Measurements from ENCODE around the gene GRIA4.

GRIA4 gene

DNA sequence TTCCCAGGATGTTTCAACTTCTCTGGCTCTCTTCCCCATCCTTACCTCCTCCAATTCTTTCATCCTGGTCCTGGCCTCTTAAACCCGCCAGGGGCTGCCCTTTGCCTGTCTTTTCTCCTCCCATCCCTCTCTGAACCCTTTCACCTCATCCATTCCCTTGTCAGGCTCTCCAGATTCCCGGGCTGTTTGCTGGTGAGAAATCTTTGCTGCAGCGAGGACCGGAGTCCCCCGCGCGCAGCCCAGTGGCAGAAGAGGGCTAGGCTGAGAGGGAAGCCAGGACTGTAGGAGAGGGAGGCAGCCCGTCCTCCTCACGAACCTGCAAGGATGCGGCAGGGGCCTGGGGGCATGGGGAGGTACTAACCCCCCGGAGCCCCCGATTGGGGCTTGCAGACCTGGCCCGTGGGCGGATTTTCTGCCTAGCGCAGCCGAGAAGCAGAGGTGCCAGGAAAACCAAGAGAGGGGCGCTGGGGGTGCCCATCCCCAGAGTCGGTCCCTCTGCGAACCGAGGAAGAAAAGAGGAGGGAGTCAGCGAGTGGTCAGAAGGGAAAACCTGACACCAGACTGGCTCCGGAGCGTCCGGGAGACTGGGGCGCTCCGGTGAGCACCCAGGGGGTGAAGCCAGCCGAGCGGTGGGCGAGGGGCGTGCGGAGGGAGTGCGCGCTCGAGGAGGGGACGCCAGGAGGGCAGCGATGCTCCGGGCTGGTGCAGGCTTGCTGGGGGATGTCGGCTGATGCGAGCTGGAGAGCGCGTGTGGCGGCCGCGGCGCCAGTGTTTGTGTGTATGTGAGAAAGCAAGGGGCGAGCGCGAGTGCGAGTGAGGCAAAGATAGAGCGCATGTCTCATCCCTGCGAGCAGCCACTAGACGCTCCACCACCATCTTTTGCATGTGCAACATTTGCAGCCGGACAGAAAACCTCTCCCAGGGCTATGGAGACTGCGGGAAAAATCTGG is at the start of gene GRIA4:
Gene GRIA4, plus strand, starts transcription at position 242 of the 950 bp plus-strand sequence. CDS start 925 bp downstream, outside the sequence.
- no peak for DNase-seq (ENCODE audit: low read depth)

GRCh38 chr11:105573091-105573490 is 36.8 kb upstream of the GRIA4 start:
- no peak for DNase-seq (ENCODE audit: low read depth)

- DNase-seq (ENCODE audit: low read depth), result no peak
Observed at GRCh38 chr11:105574974-105575373, 34.9 kb upstream of the GRIA4 start.

DNA sequence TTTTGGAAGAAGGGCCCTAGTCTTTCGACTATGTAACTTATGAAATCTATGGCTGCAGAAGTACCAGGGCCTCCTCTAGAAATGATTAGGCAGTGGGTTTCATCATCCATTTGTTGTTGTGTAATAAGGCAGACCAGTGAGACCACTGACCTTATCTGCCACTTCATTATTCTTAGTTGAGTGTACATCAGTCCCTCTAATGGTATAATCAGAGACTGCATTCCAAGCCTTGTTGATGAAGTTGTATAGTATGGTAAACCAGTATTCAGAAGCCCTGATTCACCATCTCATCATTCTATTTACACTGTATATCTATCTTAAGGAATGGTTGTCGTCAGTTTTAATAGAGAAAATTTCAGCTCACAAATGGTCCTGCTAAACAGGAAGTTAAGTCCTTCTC is 32.2 kb upstream of the GRIA4 start:
- no peak for DNase-seq (ENCODE audit: low read depth)

DNA sequence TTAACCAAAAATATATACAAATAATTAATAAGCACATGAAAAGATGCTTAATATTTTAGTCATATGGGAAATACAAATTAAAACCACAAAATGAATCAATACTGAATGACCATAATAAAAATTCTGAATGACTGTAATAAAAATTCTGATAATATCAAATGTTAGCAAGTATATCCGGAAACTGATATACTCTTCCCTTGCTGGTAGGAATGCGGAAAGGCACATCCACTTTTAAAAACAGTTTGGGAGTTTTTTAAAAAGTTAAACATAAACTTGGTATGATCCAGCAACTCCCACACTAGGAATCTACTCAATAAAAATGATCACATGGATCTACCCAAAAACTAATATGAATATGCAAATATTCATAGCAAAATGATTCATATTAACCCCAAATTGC is 30.8 kb upstream of the GRIA4 start:
- DNase-seq (ENCODE audit: low read depth), result no peak

- no peak for DNase-seq (ENCODE audit: low read depth)
Observed at GRCh38 chr11:105582497-105582896, 27.4 kb upstream of the GRIA4 start.

- DNase-seq (ENCODE audit: low read depth), result no peak
Observed at GRCh38 chr11:105588001-105588400, 21.9 kb upstream of the GRIA4 start.

DNA sequence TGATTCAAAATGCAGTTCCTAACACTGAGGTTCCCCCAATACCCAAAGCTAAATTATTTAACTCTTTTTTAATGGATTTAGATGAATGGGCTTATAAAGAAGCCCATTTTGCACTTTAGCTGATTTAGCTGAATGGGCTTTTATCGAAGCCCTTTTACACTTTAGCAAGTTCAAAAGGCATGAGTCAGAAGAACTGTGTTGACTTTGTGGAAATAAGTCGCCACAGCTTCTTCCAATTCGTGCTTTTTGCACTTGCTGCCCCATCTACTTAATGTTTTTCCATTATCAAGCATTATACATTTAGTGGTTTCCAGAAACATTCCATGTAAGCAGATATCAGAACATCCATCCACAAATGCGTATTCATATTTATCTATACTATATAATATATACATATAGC is 20.5 kb upstream of the GRIA4 start:
- no peak for DNase-seq (ENCODE audit: low read depth)

DNA sequence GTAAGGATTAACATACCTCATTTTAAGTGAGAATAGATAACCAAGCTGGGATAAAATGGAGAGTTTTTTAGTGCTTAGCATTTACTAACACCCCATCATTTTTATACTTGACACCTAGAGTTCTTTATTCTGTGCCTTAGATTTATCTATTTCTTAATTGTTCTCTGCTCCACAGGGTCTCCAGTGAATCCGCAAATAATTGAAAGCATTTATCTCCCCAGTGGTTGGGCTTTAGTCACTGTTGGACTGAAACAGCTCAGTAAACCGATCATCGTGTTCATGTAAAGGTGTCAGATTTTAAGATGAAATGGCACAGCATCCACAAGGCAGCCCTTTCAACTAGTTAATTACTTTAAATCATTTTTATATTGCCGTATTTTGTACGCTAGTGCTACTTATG is 17.8 kb upstream of the GRIA4 start:
- DNase-seq (ENCODE audit: low read depth), result no peak

DNA sequence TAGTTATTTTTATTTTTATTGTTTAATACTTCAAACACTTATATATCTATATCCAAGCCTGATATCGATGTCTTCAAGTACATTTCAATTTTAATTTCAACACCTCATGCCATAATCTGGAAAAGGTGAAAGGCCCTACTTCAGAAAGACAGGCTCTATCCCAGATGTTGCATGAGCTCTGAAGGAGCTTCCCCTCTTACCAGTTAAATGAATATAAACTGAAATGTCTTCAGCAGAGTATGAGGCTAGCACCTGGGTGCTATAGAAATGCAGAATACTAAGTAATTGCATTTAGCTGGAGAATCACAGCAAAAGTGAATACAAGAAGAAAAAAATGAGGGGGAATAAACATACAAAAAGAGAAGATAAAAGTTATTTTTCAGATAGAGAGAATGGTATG is 11.5 kb upstream of the GRIA4 start:
- DNase-seq (ENCODE audit: low read depth), result no peak

DNA sequence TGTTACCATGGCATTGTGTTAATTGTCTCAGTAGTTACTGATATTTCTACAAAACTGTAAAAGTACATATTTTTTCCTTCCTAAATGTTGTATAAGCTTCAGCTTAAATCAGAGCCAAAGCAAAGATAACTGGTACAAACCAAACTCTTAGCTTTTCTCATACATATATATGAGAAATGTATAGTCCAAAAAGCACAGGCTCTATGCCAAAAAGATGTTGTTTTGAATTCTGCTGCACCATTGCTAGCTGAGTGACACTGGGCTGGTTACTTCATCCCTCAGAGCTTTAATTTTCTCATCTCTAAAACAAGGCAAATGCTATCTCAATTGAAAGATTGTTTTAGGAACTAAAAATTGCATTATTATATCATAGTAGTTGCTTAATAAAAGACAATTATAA is 6.7 kb upstream of the GRIA4 start:
- no peak for DNase-seq (ENCODE audit: low read depth)

- DNase-seq (ENCODE audit: low read depth), result no peak
Observed at GRCh38 chr11:105609341-105609781, 512 bp upstream of the GRIA4 start.

- DNase-seq (ENCODE audit: low read depth), result no peak
Observed at GRCh38 chr11:105610871-105611571, 1.1 kb downstream of the GRIA4 start.

GRCh38 chr11:105611572-105612441 is 1.9 kb downstream of the GRIA4 start:
- no peak for DNase-seq (ENCODE audit: low read depth)

- DNase-seq (ENCODE audit: low read depth), result no peak
Observed at GRCh38 chr11:105612771-105613170, 2.9 kb downstream of the GRIA4 start.

GRCh38 chr11:105613183-105613582 is 3.3 kb downstream of the GRIA4 start:
- no peak for DNase-seq (ENCODE audit: low read depth)

DNA sequence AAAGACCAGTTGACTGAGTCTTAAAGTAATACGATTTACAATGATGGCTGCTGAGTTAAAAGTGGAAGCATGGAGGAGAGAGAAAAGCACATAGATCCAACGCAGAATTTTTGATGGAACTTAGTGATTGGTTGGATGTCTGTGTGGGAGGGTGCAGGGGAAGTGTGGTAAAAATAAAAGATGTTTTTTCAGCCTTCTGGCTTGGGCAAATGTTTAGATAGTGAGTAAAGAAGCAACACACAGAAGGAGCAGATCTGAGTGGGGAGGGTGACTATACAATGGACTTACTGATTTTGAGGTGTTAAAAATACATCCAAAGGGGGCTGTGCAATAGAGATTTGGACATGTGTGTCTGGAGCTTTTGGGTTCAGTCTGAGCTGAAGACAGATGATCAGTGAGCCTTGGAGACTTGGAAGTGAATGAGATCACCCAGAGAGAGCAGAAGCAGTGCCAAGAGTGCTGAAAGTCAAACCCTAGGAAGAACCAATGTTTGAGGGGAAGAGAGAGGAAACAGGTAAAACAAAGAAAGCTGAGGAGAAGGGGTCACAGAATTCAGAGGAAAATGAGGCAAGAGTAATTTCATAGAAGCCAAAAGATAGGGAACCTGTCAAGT is 8.6 kb downstream of the GRIA4 start:
- DNase-seq (ENCODE audit: low read depth), result no peak

GRCh38 chr11:105619556-105619955 is 9.7 kb downstream of the GRIA4 start:
- DNase-seq (ENCODE audit: low read depth), result no peak

- DNase-seq (ENCODE audit: low read depth), result no peak
Observed at GRCh38 chr11:105622016-105622415, 12.1 kb downstream of the GRIA4 start.

DNA sequence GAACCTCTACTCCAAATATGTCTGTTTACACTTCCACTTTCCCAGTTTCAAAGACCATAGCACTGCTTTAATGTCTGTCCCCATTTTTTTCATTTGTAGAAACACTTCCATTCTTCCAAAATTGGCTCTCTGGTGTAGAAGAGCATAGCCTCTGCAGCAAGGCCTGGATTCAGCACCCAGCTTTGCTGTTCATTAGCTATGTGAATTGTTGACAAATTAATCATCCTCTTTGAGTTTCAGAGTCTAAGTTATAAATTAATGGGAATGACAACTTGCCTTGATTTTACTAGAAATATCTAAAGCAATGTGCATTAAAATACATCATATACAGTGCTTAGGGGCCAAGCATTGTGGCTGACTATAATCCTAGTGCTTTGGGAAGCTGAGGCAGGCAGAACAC is 22.4 kb downstream of the GRIA4 start:
- DNase-seq (ENCODE audit: low read depth), result no peak

- no peak for DNase-seq (ENCODE audit: low read depth)
Observed at GRCh38 chr11:105635466-105635865, 25.6 kb downstream of the GRIA4 start.

- no peak for DNase-seq (ENCODE audit: low read depth)
Observed at GRCh38 chr11:105636496-105636895, 26.6 kb downstream of the GRIA4 start.

All from stimulated activated CD8-positive, alpha-beta memory T cell treated with anti-CD3 and anti-CD28 coated beads, Interleukin-15, amount 100 ng/mL, for 1 hour (primary cell).